Suprapubic skin (tissue), 4 donors: ENCODE measurements around the gene C2orf92. TPM values are rescaled to one million over a fixed set of nuclear protein-coding genes. Genes with fewer than 3 reads are reported as not detected.
A peak's percentile ranks its signal among the peaks of the same experiment; 100 is the strongest.

Source experiments
- DNase-seq, 2 donors: peaks; one replicate each; pipeline ENCODE4 v3.0.0-alpha.2; 2019; ENCODE audit warnings: low spot score in 2 of 2
- H3K27ac ChIP-seq: fragments of 200-600 bp; sonication (generic); one replicate; pipeline ENCODE4 v1.5.1; 2019
- H3K27me3 ChIP-seq: fragments of 200-600 bp; sonication (generic); one replicate; pipeline ENCODE4 v1.5.1; 2019
- H3K36me3 ChIP-seq: fragments of 200-600 bp; sonication (generic); one replicate; pipeline ENCODE4 v1.5.1; 2019
- H3K4me1 ChIP-seq: fragments of 200-600 bp; sonication (generic); one replicate; pipeline ENCODE4 v1.5.1; 2019
- H3K4me3 ChIP-seq: fragments of 200-600 bp; sonication (generic); one replicate; pipeline ENCODE4 v1.5.1; 2019; ENCODE audit warnings: mild to moderate bottlenecking
- H3K9me3 ChIP-seq: fragments of 200-600 bp; sonication (generic); one replicate; pipeline ENCODE4 v1.5.1; 2019
- CTCF ChIP-seq, 2 donors: fragments of 200-600 bp in 1 of 2; fragments of 450-650 bp in 1 of 2; sonication (generic) in 1 of 2; IDR thresholded peaks; one replicate each; pipeline ENCODE4 v1.5.1; 2016 to 2019; ENCODE audit warnings: antibody characterized with exemption in 2 of 2, mild to moderate bottlenecking in 1 of 2, moderate library complexity in 1 of 2
- EP300 ChIP-seq: sonication (generic); formaldehyde crosslinking; IDR thresholded peaks from one replicate; pipeline ENCODE4 v1.6.1; 2017; ENCODE audit warnings: antibody characterized with exemption
- POLR2A ChIP-seq, 2 donors: fragments of 450-650 bp; IDR thresholded peaks; one replicate each; pipeline ENCODE4 v1.6.1; 2017; ENCODE audit warnings: antibody characterized with exemption in 2 of 2, mild to moderate bottlenecking in 2 of 2, moderate library complexity in 2 of 2
- POLR2AphosphoS5 ChIP-seq, 3 donors: sonication (generic); formaldehyde crosslinking; IDR thresholded peaks; one replicate each; pipeline ENCODE4 v1.6.1; 2017; ENCODE audit warnings: antibody characterized with exemption in 3 of 3
- WGBS: methylation state at CpG from one replicate; pipeline ENCODE4 v1.1.5; 2018; 5-methylcytosine and 5-hydroxymethylcytosine counted together
- total RNA-seq, 4 donors: library from RNA; depleted of rRNA; stranded (reverse); fragments of >200 nt; gene quantifications; one replicate each; pipeline ENCODE4 v1.1.0, GENCODE V29; 2016

Gene C2orf92
- total RNA-seq, 4 donors from 2014 or later: 4.5 to 45.7 (median 14.7) TPM

- no peaks in the 10 kb centered on the region for H3K27me3 ChIP-seq
- TF ChIP-seq POLR2A (IDR thresholded peaks at IDR 0.05) (peak; percentile 55 to 70), CTCF (IDR thresholded peaks at IDR 0.05) (no peak), POLR2AphosphoS5 (IDR thresholded peaks at IDR 0.05) (peak; percentile 46 to 85 (median 69))
- DNase-seq: peak; percentile 99 to 100
- WGBS: 4% methylated on average over 16 of the region's 63 CpGs
- no peaks in the 10 kb centered on the region for H3K9me3 ChIP-seq
- peak within 1 kb of the TSS; percentile 96 for H3K4me3 ChIP-seq
- H3K36me3 ChIP-seq: peaks cover 30% of the 10 kb centered on the region
- H3K27ac ChIP-seq: peak within 1 kb of the TSS; percentile 92
- peaks cover 16% of the 10 kb centered on the region for H3K4me1 ChIP-seq
These were observed 23.6 kb upstream of the C2orf92 start, which contains the start of gene COX5B for GRCh38 chr2:97645695-97646629. Gene COX5B (plus strand): TSS chr2:97646062. CDS start chr2:97646087, 25 bp downstream.

DNA sequence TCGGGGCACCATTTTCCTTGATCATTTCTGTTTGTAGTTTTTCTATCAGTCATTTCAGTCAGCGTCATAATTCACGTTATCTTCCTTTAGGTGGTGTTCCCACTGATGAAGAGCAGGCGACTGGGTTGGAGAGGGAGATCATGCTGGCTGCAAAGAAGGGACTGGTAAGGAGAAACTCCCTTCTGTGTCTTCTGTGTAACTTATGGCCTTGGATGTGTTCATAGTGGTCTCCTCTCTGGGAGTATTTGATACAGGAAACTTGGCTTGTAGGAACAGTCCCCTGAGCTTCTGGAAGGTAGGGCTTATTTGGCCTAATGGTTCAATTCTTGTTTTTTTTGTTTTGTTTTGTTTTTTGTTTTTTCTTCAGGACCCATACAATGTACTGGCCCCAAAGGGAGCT is 22.5 kb upstream of the C2orf92 start:
- no peak for DNase-seq
- TF ChIP-seq EP300: no peak
- H3K27me3 ChIP-seq: no peaks in the 10 kb centered on the region
- peak overlapping the region; percentile 96 for H3K4me3 ChIP-seq
- peaks cover 16% of the 10 kb centered on the region for H3K4me1 ChIP-seq
- 89% methylated on average over 4 of the region's 4 CpGs for WGBS
- H3K36me3 ChIP-seq: peaks cover 30% of the 10 kb centered on the region
- no peak overlapping the region for H3K27ac ChIP-seq
- H3K9me3 ChIP-seq: no peaks in the 10 kb centered on the region

DNA sequence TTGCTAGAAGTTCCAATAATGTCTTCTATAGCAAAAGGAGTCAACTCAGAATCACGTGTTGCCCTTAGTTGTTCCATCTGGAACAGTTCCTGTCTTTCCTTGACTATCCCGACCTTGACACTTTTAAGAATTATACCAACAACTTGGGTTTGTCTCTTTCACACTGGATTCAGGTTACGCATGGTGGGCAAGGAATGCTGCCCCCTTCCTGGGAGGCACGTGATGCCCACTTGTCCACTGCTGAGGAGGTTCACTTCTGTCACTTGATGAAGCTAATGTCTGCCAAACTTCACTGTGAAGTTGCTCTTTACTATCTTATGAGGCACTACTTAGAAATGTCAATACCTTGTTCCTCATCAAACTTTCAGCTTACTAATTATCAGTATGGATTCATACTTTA is 18.4 kb upstream of the C2orf92 start:
- Histone ChIP-seq H3K27me3 (no peaks in the 10 kb centered on the region), H3K4me1 (peaks cover 10% of the 10 kb centered on the region), H3K9me3 (no peaks in the 10 kb centered on the region), H3K36me3 (peaks cover 52% of the 10 kb centered on the region), H3K27ac (no peak overlapping the region), H3K4me3 (no peak overlapping the region)
- TF ChIP-seq EP300: no peak
- no peak for TF ChIP-seq CTCF (IDR thresholded peaks at IDR 0.05)
- TF ChIP-seq POLR2AphosphoS5 (IDR thresholded peaks at IDR 0.05): no peak
- TF ChIP-seq POLR2A (IDR thresholded peaks at IDR 0.05): no peak
- DNase-seq: no peak
- 82% methylated on average over 4 of the region's 4 CpGs for WGBS

DNA sequence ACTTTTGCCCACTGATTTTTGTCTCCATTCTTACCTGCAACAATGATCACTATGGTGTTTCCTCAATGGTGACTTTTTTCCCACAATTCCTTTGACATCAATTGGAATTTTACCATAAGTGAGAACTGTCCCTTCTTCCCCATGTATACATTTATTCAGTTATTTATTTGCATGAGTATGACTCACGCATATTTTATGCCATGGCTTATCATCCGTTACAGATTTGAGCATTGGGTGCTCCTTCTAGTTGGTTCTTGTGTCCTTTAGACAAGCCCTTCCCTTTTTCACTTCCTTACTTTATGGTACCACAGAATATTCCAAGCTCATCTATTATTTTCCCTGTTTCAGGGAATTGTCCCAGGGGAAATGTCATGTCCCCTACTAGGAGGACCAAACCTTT is 16.0 kb upstream of the C2orf92 start:
- no peaks in the 10 kb centered on the region for H3K4me1 ChIP-seq
- peaks cover 62% of the 10 kb centered on the region for H3K36me3 ChIP-seq
- TF ChIP-seq POLR2A (IDR thresholded peaks at IDR 0.05): no peak
- TF ChIP-seq CTCF (IDR thresholded peaks at IDR 0.05): no peak
- TF ChIP-seq EP300: no peak
- TF ChIP-seq POLR2AphosphoS5 (IDR thresholded peaks at IDR 0.05): no peak
- H3K27ac ChIP-seq: no peak overlapping the region
- no peaks in the 10 kb centered on the region for H3K9me3 ChIP-seq
- DNase-seq: no peak
- H3K4me3 ChIP-seq: no peak overlapping the region
- 85% methylated on average over 2 of the region's 2 CpGs for WGBS
- H3K27me3 ChIP-seq: no peaks in the 10 kb centered on the region

DNA sequence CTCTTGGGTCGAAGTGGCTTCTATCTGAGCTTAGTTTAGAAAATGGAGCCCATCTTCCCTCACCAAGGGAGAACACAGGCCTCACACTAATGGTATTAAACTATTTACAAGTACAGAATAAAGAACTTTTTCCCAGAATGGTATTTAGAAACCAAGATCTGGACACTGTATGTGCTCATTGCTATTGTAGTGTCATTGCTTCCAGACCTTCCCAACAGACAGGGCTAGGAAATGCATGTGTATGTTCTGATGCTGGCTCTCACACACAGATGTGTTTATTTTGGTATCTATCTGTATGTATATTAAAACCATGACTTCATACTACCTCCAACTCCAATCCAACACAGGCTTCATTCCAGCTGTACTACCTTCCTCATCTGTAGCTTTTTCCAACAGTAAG is 15.6 kb upstream of the C2orf92 start:
- Histone ChIP-seq H3K4me1 (no peaks in the 10 kb centered on the region), H3K27me3 (no peaks in the 10 kb centered on the region), H3K27ac (no peak overlapping the region), H3K4me3 (no peak overlapping the region), H3K9me3 (no peaks in the 10 kb centered on the region), H3K36me3 (peaks cover 62% of the 10 kb centered on the region)
- 100% methylated on average over 1 of the region's 1 CpG for WGBS
- no peak for DNase-seq
- TF ChIP-seq POLR2A (IDR thresholded peaks at IDR 0.05) (no peak), CTCF (IDR thresholded peaks at IDR 0.05) (no peak), POLR2AphosphoS5 (IDR thresholded peaks at IDR 0.05) (no peak), EP300 (no peak)
